ENCODE measurements around the gene NMT2. TPM values are rescaled to one million over a fixed set of nuclear protein-coding genes. Genes with fewer than 3 reads are reported as not detected.
A peak's percentile ranks its signal among the peaks of the same experiment; 100 is the strongest.
"Not testable (repeated sequence)": the region's sequence is repeated elsewhere in the genome, so short reads cannot be mapped to it uniquely, and the experiment has no call there.

The NMT2 gene
- total RNA-seq, 1 experiment from 2014 or later, result 14.4 TPM

- BruUV-seq (replicated peaks), result no TSS peak
- POLR2A ChIA-PET (ENCODE audit: unreplicated experiment), result no interaction called here
These were observed 41.5 kb upstream of the NMT2 start for GRCh38 chr10:15209827-15210509.

GRCh38 chr10:15208221-15208620 lies 39.7 kb upstream of the NMT2 start:
- Histone ChIP-seq H3K9ac (ENCODE audit: low read length) (no peak overlapping the region), H3K9me3 (ENCODE audit: low read length) (no peaks in the 10 kb centered on the region), H3K36me3 (ENCODE audit: low read depth, low read length) (no peaks in the 10 kb centered on the region), H4K20me1 (ENCODE audit: low read length) (no peaks in the 10 kb centered on the region), H3K4me3 (ENCODE audit: low read length) (no peak overlapping the region), H3K79me2 (ENCODE audit: low read length) (no peaks in the 10 kb centered on the region), H3K9me2 (replicated peaks; ENCODE audit: low read length) (no peaks in the 10 kb centered on the region), H3K4me1 (ENCODE audit: insufficient read depth, low read length) (peaks cover 13% of the 10 kb centered on the region), H3K27me3 (ENCODE audit: low read length) (no peaks in the 10 kb centered on the region), H3K27ac (ENCODE audit: low read length) (no peak overlapping the region), H2AFZ (ENCODE audit: low read length) (no peak overlapping the region), H3F3A (ENCODE audit: low read length, unreplicated experiment) (no peaks in the 10 kb centered on the region), H3K4me2 (ENCODE audit: low read length) (no peak overlapping the region)
- ATAC-seq (no peak), DNase-seq (no peak)
- TF ChIP-seq EZH2phosphoT487 (IDR thresholded peaks at IDR 0.05; ENCODE audit: borderline replicate concordance, low read length), result no peak
- TF ChIP-seq CTCF (conservative IDR thresholded peaks at IDR 0.05; ENCODE audit: low read depth, low read length), result no peak
- no peak for TF ChIP-seq EZH2 (IDR thresholded peaks at IDR 0.05; ENCODE audit: low read length, unreplicated experiment)
- CTCF ChIA-PET, result no interaction called here
- BruUV-seq (replicated peaks), result no TSS peak
- intact Hi-C loops (cut with micrococcal nuclease), result no loop called here
- POLR2A ChIA-PET (ENCODE audit: unreplicated experiment), result no interaction called here

More at GRCh38 chr10:15209827-15210509, 41.5 kb upstream of the NMT2 start:
- H2AFZ ChIP-seq (ENCODE audit: low read length), result no peak overlapping the region
- DNase-seq (peak; percentile 66), ATAC-seq (peak; percentile 80)
- peaks cover 13% of the 10 kb centered on the region for H3K4me1 ChIP-seq (ENCODE audit: insufficient read depth, low read length)
- H3K79me2 ChIP-seq (ENCODE audit: low read length), result no peaks in the 10 kb centered on the region
- intact Hi-C loops (cut with micrococcal nuclease), result loop anchor here (2.0 kb wide), 1 partner anchor 161 kb away; the partner anchor contains the start of gene FAM171A1
- H3K27ac ChIP-seq (ENCODE audit: low read length), result no peak overlapping the region
- CTCF ChIA-PET, result no interaction called here
- H4K20me1 ChIP-seq (ENCODE audit: low read length), result no peaks in the 10 kb centered on the region
- H3F3A ChIP-seq (ENCODE audit: low read length, unreplicated experiment), result no peaks in the 10 kb centered on the region
- no peaks in the 10 kb centered on the region for H3K9me3 ChIP-seq (ENCODE audit: low read length)
- no peak for TF ChIP-seq EZH2phosphoT487 (IDR thresholded peaks at IDR 0.05; ENCODE audit: borderline replicate concordance, low read length)
- no peak for TF ChIP-seq EZH2 (IDR thresholded peaks at IDR 0.05; ENCODE audit: low read length, unreplicated experiment)
- peak; percentile 75 for TF ChIP-seq CTCF (conservative IDR thresholded peaks at IDR 0.05; ENCODE audit: low read depth, low read length)
- H3K36me3 ChIP-seq (ENCODE audit: low read depth, low read length), result no peaks in the 10 kb centered on the region
- H3K9me2 ChIP-seq (replicated peaks; ENCODE audit: low read length), result no peaks in the 10 kb centered on the region
- no peak overlapping the region for H3K9ac ChIP-seq (ENCODE audit: low read length)
- no peak overlapping the region for H3K4me3 ChIP-seq (ENCODE audit: low read length)
- H3K27me3 ChIP-seq (ENCODE audit: low read length), result no peaks in the 10 kb centered on the region
- H3K4me2 ChIP-seq (ENCODE audit: low read length), result no peak overlapping the region

GRCh38 chr10:15207410-15207809 lies 38.9 kb upstream of the NMT2 start:
- H3K27me3 ChIP-seq (ENCODE audit: low read length); CTCF ChIA-PET; H3K79me2 ChIP-seq (ENCODE audit: low read length); H3K9me3 ChIP-seq (ENCODE audit: low read length); BruUV-seq (replicated peaks); H2AFZ ChIP-seq (ENCODE audit: low read length); H3K4me3 ChIP-seq (ENCODE audit: low read length); H3K4me2 ChIP-seq (ENCODE audit: low read length); POLR2A ChIA-PET (ENCODE audit: unreplicated experiment); intact Hi-C loops (cut with micrococcal nuclease); H3K27ac ChIP-seq (ENCODE audit: low read length); H3K36me3 ChIP-seq (ENCODE audit: low read depth, low read length); H3K9me2 ChIP-seq (replicated peaks; ENCODE audit: low read length); H3K9ac ChIP-seq (ENCODE audit: low read length); ATAC-seq; DNase-seq; H4K20me1 ChIP-seq (ENCODE audit: low read length); H3F3A ChIP-seq (ENCODE audit: low read length, unreplicated experiment): not testable (repeated sequence)
- peaks cover 17% of the 10 kb centered on the region for H3K4me1 ChIP-seq (ENCODE audit: insufficient read depth, low read length)

Measured in PC-3 (cell line).